ENCODE data around the gene CHTOP.
A peak's percentile ranks its signal among the peaks of the same experiment; 100 is the strongest.
"Not testable (repeated sequence)": the region's sequence is repeated elsewhere in the genome, so short reads cannot be mapped to it uniquely, and the experiment has no call there.

CHTOP gene

DNA sequence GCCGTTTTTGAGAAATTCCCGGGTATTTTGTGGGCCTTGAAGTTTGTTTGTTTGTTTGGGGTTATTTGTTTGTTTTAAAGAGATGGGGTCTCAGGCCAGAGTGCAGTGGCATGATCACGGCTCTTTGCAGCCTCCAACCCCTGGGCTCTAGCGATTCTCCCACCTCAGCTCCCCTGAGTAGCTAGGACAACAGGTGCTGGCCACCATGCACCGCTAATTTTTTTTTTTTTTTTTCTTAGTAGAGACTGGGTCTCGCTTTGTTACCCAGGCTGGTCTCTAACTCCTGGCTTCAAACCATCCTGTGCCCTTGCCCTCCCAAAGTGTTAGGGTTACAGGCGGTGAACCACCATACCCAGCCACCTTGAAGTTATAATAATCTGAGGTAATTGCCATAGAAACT lies 2.0 kb downstream of the CHTOP start:
- DNase-seq = no peak

DNA sequence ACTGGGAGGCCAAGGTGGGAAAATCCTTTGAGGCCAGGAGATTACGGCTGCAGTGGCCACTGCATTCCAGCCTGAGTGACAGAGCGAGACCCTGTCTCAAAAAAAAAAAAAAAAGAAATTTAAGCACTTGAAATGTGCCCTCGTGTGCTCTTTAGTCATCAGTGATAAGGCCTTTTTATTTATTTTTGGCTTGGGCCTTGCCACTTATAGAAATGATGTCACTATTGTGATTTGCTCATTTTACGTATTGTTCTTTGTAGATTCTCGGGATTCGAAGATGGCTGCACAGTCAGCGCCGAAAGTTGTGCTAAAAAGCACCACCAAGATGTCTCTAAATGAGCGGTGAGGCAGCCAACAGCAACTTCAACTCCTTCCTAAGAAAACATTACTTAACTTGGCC lies 2.4 kb downstream of the CHTOP start:
- no peak for DNase-seq

DNA sequence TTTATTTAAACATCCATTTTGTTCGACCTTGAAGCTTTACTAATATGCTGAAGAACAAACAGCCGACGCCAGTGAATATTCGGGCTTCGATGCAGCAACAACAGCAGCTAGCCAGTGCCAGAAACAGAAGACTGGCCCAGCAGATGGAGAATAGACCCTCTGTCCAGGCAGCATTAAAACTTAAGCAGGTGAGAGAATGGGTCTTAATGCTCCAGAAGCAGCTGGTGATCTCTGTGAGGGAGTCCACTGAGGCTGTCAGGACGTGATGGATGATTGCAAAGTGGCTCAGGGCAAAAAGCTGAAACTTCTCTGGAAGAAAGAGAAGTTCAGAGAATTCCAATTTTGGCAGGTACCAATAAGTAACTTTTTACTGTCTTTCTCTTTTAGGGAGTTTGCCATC lies 4.4 kb downstream of the CHTOP start:
- no peak for DNase-seq

DNA sequence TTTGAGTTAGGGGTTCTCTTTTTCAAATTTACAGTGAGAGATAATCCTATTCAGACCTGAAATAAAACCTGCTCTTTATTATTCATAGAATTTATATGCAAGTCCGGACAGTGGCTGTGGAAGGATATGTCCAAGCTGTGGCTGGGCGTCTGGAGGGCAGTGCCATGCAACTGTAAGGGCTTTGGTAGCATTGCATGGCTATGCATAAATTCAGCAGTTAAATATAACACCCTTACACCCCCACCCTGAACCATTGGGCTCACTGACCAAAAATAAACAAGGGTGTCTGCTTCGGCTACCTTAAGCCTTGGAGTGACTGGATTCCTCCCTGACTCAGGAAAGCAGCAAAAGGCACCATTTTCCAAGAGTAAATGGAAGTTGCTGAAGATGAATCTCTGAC lies 5.4 kb downstream of the CHTOP start:
- DNase-seq = no peak

DNA sequence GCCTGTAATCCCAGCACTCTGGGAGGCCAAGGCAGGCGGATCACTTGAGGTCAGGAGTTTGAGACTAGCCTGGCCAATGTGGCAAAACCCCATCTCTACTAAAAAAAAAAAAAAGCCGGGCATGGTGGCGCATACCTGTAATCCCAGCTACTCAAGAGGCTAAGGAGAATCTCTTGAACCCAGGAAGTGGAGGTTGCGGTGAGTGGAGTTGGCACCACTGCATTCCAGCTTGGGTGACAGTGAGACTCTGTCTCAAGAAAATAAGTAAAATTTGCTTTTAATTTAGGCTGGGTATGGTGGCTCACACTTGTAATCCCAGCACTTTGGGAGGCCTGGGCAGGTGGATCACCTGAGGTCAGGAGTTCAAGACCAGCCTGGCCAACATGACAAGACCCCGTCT lies 6.3 kb downstream of the CHTOP start:
- DNase-seq = not testable (repeated sequence)

DNA sequence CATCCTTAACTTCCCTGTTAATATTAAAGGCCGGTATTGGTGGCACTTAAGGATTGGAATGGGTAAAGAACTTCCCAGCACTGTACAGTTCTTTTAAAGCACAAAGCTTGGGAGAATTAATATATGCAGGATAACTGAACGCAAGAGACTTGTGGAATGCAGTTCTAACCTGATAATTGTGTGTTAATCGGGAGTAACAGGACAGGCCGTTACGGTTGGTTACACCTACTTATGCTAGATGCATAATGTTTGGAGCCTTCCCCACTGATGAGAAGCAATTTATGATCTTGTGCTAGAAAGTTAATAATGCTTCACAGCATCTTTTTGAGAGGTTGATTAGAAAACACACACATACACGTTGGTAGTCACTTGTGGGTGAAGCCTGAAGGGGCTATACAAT lies 7.0 kb downstream of the CHTOP start:
- DNase-seq = no peak

DNA sequence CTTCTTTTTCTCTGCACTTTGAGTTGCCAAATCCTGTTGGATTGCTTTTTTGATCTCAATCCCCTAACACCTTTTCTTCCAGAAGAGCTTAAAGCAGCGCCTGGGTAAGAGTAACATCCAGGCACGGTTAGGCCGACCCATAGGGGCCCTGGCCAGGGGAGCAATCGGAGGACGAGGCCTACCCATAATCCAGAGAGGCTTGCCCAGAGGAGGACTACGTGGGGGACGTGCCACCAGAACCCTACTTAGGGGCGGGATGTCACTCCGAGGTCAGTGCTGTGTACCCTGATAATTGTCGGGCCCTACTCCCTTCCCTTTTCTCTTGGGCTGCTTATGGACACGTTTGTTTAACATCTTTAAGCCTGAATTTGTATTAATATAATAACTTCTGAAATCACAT lies 8.3 kb downstream of the CHTOP start:
- no peak for DNase-seq

DNA sequence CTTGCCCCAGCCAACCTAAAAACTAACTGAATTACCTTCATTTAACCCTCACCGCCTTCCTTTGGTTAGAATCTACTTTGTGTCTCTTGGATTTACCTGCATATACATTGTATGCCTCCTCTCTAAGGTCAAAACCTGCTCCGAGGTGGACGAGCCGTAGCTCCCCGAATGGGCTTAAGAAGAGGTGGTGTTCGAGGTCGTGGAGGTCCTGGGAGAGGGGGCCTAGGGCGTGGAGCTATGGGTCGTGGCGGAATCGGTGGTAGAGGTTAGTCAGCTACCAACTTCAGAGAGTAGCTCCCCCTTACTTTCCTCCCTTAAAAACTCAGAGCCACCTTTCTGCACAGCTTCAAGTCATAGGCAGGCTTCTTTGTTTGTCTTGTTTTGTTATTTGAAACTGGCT lies 9.2 kb downstream of the CHTOP start:
- no peak for DNase-seq

DNA sequence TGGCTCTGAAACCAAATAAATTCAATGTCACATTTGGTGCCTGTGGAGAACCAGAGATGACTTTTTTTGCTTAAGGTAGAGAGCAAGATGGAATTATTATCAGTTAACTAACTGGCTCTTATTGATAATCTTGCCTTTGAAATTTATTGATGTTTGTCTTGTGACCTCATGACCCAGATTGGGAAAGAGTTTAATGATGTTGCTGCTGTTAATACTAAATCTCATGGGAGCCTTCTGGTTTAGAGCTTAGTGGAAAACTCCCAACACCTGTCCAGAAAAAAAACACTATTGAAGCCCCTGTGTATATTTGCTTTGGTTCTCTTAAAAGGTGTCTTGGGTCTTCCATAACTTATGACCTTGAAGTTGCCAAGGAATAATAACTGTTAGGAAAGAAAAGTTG lies 9.9 kb downstream of the CHTOP start:
- DNase-seq = no peak

DNA sequence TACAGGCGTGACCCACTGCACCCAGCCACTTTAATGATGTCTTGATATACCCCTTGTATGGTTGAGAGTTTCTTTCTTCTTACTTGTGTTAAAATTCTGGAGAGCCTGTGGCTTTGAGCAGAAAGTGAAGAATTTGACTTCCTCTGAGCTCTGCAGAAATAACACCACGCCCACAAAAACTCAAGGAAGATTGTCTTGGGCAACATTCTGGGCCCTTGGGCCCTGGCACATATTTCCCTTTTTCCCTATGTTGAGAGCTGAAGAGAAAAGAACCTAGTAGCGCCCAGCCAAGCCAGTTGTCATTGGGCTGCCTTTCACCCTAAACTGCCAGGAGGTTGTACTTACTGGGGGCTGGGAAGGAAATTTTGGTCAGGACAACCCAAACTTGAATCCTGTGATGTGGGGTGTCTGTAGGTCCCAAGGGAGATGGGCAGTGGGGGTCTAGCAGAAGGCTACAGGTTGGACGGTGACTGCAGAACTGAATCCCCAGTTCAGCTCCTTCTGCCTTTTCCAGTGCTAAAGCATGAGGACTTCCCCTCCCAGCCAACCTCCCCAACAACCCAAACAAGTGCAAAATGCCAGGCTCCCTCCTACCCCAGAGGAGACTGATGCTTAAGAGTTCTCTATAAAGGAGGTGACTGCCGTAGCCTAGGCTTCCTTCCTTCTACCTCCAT lies 12.9 kb downstream of the CHTOP start:
- no peak for DNase-seq

DNA sequence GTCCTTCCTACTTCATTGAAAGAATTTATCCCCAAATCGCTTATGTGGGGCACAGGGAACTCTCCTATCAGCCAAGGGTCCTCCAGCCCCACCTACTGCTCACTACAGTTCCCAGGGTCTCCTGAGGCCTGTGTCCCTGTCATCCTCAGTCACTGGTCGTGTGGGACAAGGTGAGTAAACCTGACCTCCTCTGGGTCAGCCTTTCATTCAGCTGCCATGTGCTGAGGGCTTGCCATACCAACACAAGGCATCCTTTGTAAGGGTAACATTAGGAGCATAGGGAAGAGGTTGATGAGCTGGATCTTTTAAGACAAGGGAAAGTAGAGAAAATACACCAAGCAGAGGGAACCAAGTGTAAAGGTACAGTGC lies 13.5 kb downstream of the CHTOP start:
- DNase-seq = no peak

DNA sequence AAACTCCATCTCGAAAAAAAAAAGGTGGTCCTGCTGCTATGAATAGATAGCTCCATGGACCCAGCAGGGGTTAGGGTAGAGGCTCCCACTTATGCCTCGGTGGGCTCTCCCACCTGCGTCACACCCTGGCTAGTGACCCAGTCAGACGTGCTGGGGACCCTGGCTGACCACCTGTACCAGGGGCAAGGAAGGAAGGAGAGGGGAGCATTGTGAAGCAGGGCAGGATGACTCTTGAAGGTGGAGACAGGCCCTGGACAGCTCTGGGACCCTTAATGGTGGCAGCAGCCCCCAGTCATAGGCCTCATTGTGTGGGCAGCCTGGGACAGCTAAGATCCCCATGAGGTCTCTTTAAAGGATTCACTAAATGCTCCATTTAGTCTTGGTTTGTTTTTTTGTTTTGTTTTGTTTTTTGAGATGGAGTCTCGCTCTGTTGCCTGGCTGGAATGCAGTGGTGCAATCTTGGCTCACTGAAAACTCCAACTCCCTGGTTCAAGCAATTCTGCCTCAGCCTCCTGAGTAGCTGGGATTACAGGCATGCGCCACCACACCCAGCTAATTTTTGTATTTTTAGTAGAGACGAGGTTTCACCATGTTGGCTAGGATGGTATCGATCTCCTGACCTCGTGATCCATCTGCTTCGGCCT lies 14.3 kb downstream of the CHTOP start:
- no peak for DNase-seq

DNA sequence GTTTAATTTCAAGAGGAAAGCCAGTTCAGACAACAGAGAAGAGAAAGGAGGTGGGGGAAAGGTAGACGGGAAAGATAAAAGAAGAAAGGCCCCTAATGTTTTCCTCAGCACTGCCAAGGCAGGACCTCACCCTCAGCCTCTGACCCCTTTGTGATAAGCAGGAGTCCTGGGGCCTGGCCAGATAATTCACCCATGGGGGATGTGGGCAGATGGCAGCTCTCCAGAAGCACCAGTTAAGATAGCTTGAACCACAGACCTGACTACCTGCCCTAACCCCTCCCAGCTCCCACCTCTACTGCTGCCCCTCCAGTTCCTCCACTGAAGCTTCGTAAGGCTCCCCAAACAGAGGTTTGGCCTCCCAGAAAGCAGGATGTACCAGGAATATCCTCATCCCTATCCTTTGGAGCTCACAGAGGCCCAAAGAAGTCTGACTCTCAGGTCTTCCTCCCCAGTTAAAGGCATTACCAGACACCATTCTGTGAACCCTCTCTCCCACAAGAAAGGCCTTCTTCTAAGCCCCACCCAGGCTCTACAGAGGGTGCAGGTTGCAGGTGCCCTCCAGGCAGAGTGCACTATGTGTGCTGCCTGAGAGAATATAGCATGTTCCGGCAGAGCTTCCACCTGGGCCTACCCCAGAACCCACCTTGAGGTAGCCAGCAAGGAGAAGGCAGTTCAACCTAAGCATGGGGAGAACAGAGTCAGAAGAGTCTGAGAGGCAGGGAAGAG lies 15.4 kb downstream of the CHTOP start:
- no peak for DNase-seq

DNA sequence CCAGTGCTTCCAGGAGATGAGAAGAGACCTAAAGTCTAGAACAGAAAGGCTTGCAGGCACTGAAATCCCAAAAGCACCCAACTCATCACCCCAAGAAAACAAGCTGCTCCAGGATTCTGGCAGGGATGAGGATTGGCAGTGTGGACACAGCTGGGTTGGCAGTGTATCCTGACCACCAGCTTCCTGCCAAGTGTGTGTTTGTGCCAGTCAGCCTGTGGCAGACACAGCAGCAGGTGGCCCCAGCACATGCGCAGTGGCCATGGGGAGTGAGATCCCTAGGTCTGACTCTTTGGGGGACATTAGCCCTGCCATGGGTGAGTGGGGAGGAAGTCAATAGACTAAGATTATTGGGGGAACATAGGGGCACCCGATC lies 16.0 kb downstream of the CHTOP start:
- no peak for DNase-seq

DNA sequence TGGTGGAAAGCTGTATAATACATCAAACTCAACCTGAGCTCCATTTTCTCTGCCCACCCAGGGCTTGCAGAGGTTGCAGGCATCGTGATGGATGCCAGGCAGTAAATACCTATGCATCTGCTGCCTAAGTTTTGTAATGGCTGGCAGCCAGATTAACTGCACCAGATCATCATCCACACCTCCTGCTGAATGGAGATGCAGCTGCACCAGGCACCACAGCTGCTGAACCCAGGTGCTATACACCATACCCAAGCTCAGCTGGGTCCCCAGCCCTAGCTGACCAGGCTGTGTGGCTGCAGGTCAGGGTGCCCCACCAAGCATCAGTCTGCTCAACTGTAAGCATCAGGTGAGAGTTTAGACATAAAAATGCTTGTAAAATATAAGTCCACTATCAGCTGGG lies 17.9 kb downstream of the CHTOP start:
- no peak for DNase-seq

DNA sequence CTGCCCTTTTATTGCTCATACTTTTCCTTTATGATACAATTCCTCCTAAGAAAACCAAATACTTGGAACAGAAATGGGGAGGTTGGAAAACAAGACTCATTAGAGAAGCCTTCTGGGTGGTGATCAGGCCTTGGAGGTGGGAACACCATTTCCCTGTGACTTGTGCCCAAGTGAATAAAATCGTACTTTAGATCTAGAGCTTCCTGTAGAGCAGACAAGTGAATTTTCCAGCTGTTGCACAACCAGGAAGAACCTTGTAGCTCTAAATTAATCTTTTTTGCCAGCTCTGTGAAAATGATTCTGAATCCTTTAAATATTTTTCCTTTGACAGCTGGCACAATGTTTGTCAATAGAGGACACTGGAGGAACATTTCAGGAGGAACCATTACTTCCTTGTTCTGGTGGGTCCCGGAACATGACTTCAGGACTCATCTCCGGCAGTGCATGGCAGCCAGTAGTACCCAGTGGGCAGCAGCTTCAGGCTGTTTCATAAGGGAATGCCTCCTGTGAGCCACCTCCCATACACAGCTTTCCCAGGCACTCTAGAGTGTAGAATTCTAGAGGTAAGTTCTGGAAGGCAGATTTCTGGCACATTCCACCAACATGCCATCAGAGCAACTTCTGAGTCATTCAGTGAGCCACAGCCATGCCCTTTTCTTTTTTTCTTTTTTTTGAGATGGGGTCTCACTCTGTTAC lies 19.1 kb downstream of the CHTOP start:
- no peak for DNase-seq

DNA sequence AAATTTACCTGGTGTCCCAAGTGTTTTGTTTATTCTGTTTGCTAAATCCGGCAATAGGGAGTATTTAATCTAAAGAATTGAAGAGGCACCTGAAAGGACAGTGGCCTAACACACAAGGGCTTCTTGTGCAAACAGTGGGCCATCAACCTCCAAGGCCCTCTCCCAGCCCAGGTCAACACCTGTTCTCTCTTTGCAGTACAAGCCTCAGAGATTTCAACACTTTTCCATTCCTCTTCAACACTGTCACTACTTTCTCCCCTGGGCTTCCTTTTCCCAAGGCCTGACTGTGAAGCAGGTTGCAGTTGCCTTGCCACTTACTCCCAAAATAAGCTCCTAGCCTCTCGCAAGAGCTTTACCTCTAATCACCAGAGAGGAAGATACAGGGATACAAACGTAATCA lies 21.5 kb downstream of the CHTOP start:
- DNase-seq = no peak

DNA sequence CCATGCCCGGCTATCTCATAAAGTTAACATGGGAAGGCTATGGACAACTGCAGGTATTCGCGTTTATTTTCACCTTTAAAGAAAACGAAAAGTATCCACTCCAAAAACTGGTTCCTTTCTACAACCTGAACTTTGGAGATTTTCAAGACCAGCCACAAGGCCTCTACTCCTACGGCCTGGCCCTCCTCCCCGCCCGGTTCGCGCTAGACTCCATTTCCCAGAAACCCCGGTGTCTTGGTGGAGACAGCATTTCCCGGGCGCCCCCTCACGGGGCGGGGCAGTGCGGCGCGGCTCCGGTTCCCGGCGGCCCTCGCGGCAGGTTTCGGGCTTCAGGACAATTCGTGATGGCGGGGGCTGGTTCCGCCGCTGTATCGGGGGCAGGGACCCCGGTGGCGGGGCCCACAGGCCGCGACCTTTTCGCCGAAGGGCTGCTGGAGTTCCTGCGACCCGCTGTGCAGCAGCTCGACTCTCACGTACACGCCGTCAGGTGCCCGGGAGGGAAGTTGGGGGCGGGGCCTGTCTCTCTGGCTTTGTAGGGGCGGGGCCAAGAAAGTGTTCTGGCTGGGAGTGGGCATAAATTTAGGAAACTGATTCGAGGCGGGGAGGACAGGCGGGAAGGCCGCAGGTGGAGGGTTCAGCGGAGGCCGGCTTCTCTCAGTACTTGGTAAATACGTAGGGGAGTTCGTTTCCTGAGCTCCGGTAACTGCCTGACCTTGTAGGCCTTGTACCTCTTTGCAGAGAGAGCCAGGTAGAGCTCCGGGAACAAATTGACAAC lies 24.7 kb downstream of the CHTOP start, which contains the start of gene SNAPIN:
TSS of gene SNAPIN (plus strand) at position 304 of the 775 bp plus-strand sequence. CDS start at position 345, 41 bp downstream.
- DNase-seq = peak; percentile 92

DNA sequence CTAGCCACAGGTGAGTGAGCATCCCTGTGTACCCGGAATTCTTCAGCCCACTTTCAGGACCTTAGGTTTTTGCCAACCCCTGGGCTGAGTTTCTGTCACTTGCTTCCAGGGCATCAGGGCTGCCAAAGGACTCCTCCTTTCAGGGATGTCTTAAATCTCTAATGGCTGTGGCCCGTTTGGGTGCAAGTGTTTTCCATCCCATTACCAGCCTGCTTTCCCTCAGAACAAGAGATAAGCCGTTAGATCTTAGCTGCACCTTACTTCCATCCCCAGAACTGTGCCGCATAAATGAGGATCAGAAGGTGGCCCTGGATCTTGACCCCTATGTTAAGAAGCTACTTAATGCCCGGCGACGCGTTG lies 25.3 kb downstream of the CHTOP start:
- no peak for DNase-seq

DNA sequence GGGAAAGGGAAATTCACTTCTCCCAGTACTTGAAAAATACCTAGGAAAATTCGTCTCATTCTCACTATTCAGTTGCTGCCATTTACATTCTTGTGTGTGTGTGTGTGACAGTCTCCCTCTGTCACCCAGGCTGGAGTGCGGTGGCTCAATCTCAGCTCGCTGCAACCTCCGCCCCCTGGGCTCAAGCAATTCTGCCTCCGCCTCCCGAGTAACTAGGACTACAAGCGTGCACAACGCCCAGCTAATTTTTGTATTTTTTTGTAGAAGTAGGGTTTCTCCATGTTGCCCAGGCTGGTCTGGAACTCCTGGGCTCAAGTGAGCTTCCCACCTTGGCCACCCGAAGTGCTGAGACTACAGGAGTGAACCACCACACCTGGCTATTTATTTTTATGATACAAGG lies 25.8 kb downstream of the CHTOP start:
- no peak for DNase-seq

DNA sequence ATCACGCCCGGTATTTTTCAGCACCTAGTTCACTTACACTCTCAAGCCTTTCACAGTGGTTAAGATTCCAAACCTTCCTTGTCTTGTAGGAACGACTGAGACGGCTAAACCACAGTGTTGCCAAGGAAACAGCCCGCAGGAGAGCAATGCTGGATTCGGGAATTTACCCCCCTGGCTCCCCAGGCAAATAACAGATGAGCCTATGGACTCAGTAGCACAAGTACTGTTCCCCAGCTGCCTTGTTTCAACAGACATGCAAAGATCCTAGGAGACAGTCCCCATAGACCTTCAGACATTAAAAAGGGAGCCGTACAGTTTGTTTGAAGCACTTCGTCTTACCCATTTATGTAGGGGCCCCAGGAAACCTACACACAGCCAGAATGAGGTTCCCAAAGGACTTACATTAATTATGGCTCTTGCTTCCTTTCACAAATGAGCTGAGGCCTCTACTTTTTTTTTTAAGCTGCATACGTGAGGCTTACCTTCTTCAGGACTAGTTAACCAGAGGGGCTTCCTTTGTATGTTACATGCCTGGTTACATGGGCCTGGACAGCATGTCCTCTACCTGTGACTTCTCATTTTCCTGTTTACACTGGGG lies 27.3 kb downstream of the CHTOP start:
- DNase-seq = no peak

DNA sequence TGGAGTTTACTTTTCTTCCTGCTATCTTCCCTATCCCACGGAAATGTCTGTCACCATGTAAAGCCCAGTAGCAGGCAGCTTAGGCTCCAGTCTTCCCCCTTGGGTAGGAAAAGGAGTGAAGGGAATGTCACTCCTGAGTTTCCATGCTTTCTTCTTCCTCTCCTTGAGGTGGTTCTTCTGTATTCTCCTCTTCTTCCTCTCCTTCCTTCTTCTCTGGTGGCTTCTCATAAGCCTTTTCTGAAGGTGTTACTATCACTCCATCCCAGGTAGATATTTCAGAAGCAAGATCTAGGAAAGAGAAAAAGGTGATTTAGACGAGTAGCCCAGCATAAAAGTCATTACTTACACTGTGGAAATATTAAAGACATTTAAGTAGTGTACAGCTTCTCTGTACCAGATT lies 28.4 kb downstream of the CHTOP start:
- DNase-seq = no peak

DNA sequence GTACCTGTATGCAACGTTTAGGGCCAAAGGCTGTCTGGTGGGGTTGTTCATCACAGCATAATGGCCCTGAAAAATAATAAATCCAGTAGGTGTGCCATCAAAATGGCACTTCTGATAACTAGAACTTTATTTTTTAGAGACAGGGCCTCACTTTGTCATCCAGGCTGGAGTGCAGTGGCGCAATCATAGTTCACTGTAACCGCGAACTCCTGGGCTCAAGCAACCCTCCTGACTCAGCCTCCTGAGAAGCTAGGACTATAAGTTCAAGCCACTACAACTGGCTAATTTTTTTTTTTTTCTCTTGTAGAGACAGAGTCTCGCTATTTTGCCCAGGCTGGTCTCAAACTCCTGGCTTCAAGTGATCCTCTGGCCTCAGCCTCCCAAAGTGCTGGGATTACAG lies 29.3 kb downstream of the CHTOP start:
- no peak for DNase-seq
